Stimulated activated CD4-positive, alpha-beta T cell treated with anti-CD3 and anti-CD28 coated beads, Interleukin-1b, Interleukin-23, amount 100 ng/mL, for 4 hours (primary cell): ENCODE data around the gene ZNF181.
"Not testable (repeated sequence)": the region's sequence is repeated elsewhere in the genome, so short reads cannot be mapped to it uniquely, and the experiment has no call there.

Source experiments
- DNase-seq, 2 donors: peaks; one replicate each; pipeline ENCODE4 v3.0.0-alpha.2; 2020; ENCODE audit warnings: low read depth in 2 of 2

Gene ZNF181

GRCh38 chr19:34733746-34734536 is at the start of gene ZNF181:
Gene ZNF181 (plus strand): TSS chr19:34734243. CDS start chr19:34735038, 795 bp downstream.
- peak; percentile 70 to 72 for DNase-seq

- not testable (repeated sequence) for DNase-seq
Measured at GRCh38 chr19:34685266-34685665, 48.8 kb upstream of the ZNF181 start.

DNA sequence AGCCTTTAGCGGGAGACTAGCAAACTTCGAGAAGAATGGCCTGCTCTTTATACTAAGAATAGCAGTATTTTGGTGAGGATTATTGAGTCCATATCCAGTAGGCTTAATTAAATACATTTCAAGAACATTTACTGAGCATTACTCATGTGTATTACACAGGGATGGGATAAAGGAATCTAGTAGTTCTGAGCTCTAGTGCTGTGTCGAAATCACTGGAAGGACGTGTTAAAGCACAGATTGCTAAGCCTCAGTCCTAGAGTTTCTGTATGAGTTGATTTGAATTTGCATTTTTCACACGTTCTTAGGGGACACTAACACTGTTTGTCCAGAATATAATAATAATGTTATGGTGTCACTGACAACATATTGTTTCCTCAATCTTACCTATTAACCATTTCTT is 47.6 kb upstream of the ZNF181 start:
- no peak for DNase-seq

GRCh38 chr19:34687348-34687747 is 46.7 kb upstream of the ZNF181 start:
- no peak for DNase-seq

GRCh38 chr19:34688592-34688991 is 45.5 kb upstream of the ZNF181 start:
- DNase-seq = no peak

GRCh38 chr19:34690372-34690771 is 43.7 kb upstream of the ZNF181 start:
- no peak for DNase-seq

GRCh38 chr19:34692549-34692948 is 41.5 kb upstream of the ZNF181 start:
- no peak for DNase-seq

DNA sequence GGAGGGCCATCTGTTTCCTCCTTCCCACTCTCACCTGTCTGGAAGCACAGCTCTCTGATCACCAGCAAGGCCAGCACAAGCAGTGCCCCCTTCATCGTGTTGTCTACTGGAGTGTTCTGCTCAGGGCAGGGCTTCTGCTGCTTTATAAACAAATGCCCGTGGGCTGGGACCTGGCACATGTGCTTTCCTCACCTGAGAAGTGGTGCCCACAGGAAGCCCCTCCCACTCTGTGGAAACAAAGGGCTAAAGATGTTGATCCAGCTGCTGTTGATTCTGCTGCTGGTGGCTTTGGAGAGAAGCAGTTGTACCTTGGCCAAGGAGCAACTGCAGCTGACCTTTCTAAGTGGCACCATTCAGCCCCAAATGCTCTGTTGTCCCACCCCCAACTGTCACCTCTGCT is 26.4 kb upstream of the ZNF181 start:
- DNase-seq = no peak

GRCh38 chr19:34711890-34712289 is 22.2 kb upstream of the ZNF181 start:
- DNase-seq = no peak

- DNase-seq = peak in 1 of 2 donors; percentile 62
Measured at GRCh38 chr19:34712395-34713261, 21.4 kb upstream of the ZNF181 start.

GRCh38 chr19:34713262-34713637 is 20.8 kb upstream of the ZNF181 start:
- DNase-seq = no peak

DNA sequence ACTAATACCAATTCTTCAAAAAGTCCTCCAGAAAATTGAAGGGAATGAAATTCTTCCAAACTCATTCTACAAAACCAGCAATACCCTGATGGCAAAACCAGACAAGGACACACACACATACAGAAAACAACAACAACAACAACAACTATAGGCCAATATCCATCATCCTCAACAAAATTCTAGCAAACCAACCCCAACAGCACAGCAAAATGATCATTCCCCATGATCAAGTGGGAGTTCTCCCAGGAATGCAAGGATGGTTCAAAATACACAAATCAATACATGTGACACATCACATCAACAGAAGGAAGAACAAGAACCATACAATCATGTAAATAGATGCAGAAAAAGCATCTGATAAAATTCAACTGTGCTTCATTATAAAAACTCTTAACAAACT is 18.7 kb upstream of the ZNF181 start:
- no peak for DNase-seq

DNA sequence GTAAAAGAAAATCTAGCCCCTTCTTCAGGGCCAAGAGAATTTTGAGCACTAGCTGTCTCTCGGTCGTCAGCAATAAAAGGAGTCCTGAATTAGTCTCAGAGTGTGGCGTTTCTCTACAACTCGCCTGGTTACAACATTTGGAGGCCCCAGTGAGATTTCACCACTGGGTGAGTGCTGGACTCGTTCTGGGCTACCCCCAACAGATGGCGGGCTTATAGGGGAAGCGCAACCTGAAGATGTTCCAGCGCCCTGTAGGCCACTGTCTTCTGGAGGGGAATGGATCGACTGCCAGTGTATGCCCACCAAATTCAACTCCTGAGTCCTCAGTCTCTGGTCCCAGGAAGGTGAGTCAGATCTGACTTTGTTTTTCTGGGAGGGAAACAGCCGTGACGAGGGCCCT is 11.7 kb upstream of the ZNF181 start:
- no peak for DNase-seq

DNA sequence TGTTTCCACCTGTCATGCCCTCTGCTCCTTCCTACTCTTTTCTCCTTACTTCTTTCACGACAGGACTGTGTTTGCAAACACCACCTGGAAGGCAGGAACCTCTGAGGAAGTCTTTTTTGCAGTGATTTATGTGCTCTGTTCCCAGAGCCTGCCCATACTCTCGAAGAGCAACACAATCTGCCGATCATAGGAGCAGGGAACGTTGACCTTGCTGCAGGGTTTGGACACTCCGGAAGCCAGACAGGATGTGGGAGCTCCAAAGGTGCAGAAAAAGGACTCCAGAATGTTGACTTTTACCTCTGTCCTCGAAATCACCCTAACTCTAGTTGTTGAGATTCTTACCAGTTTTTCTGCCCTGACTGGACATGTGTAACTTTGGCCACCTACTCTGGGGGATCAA is 8.6 kb upstream of the ZNF181 start:
- no peak for DNase-seq

DNA sequence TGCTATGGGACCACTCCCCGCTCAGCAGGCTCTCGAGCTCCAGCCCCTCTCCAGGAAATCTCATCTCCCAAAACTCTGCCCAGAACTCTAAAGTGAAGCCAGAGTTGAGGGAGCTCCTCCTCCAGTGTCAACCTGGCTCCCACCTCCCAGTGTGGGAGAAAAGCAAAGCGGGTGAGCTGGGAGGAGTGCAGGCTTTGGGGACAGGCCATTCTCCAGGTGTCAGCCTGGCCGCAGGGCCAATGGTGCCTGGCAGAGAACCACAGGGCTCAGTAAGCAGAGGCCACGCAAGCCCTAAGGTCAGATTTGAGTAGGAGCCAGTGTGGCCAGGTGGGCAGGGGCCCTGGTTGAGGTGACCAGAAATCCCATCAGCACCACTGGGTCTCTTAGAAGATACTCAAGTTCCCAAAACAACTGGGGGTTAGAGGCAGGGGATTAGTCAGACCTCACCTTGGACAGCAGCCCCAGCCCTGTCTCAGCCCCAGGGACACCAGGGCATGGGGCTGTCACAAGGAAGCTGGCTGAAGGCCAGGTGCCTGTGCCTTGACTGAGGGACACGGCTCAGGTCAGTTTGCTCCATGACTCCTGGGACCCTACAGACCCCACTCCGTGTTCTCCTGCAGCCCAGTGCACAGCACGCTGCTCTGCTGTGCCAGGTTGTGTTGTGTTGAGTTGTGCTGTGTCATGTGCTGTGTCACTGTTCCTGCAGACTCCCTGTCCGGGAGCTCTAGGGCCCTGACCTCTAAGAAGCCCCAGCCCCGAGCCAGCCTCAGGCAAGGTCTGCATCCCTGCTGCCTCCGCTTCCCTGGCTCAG is 2.8 kb upstream of the ZNF181 start:
- no peak for DNase-seq

DNA sequence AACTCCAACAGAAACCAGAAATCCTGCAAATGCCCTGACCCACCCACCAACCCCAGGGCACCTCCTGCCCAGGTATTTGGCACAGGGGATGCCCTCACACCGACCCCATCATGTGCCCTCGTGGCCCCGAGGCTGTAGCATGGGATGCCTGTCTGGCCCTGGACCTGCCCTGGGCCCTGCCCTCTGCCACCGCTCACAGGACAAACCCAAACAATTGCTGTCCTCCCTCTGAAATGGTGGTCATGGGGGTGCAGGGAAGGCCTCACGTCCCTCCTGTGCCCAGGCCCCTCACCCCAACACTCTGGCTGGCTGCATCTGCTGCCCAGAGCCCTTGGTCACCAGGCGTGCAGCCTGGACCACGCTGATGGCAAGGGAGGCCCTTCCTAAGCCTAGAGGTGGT is 2.1 kb upstream of the ZNF181 start:
- no peak for DNase-seq

DNA sequence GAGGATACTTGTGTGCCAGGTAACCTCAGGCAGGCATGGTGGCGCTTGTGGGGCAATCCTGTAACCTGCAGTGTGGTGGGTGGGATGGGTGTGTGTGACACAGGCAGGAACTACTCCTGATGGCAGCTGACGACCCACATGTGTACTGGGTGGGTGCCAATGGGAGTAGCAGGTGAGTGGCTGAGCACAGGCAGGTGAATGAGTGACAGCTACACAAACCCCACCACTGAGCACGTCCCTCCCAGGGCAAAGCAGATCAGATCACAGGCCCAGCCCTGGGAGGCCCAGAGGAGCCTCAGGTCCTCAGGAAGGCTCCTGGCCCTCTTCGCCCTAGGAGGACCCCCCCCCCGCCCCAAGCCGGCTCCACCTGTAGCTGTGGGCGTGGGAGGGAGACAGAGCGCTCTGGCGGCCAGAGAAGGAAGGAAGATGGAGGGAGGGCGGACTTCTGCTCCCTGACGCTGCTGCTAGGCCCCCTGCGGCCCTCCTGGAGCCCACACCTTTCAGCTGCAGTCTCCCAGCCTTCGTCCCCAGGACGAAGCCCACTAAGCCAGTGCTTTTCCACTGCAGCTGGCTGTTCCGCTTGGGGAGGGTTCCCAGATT is 1.3 kb upstream of the ZNF181 start:
- DNase-seq = no peak

DNA sequence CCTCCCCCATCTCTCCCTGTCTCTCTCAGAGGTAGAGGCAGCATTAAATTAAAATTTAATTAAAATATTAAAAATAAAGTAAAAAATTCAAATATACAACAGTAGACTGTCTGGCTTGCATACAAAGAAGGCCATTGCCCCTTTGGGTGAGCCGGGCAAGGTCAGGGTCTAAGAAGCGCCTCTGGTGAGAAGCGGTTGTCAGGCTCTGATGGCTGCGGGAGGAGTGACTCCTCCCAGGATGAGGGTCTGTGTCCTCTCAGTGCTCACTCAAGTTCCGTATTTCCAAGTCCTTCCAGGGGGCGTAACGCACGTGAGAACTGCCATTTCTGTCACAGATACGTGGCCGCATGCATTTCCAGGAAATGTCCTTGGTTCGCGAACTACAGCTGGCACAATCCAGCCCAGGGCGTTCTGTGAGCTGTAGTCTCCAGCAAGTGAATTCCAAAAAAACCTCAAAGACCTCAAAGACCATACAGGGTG is 737 bp upstream of the ZNF181 start:
- DNase-seq = no peak

- DNase-seq = peak in 1 of 2 donors; percentile 38
Measured at GRCh38 chr19:34734537-34735103, 577 bp downstream of the ZNF181 start.

- DNase-seq = no peak
Measured at GRCh38 chr19:34744896-34745690, 11.1 kb downstream of the ZNF181 start.
